NT2/D1 (cell line): Measurements from ENCODE around the gene CFAP97D1.
"Not testable (repeated sequence)": the region's sequence is repeated elsewhere in the genome, so short reads cannot be mapped to it uniquely, and the experiment has no call there.

Experiments
- DNase-seq: peaks from one replicate; pipeline ENCODE4 v3.0.0-alpha.2; 2011; ENCODE audit warnings: low read depth, low spot score
- H3K27me3 ChIP-seq: 2 replicates; pipeline ENCODE4 v1.6.0; 2011; ENCODE audit warnings: mild to moderate bottlenecking; ENCODE audit not compliant: insufficient read length, insufficient read depth
- H3K36me3 ChIP-seq: 2 replicates; pipeline ENCODE4 v1.6.1; 2011; ENCODE audit warnings: mild to moderate bottlenecking, low read length, mixed read lengths; ENCODE audit not compliant: insufficient read depth, insufficient read length
- H3K4me1 ChIP-seq: 2 replicates; pipeline ENCODE4 v1.5.1; 2011; ENCODE audit not compliant: insufficient read depth, insufficient read length
- H3K4me3 ChIP-seq: 2 replicates; pipeline ENCODE4 v1.5.1; 2011; ENCODE audit warnings: low read depth; ENCODE audit not compliant: insufficient read length
- H3K9ac ChIP-seq: 2 replicates; pipeline ENCODE4 v1.6.0; 2011; ENCODE audit warnings: low read depth; ENCODE audit not compliant: insufficient read length
- H3K9me3 ChIP-seq: 2 replicates; pipeline ENCODE4 v1.5.1; 2011; ENCODE audit warnings: mild to moderate bottlenecking, low read length; ENCODE audit not compliant: insufficient read depth
- SUZ12 ChIP-seq: IDR thresholded peaks from 2 replicates; pipeline ENCODE4 v1.6.1; 2011; ENCODE audit not compliant: insufficient read length, insufficient read depth; ENCODE audit errors: extremely low read depth
- YY1 ChIP-seq: IDR thresholded peaks from 2 replicates; pipeline ENCODE4 v1.6.1; 2011; ENCODE audit not compliant: insufficient read length, insufficient read depth
- ZNF274 ChIP-seq: IDR thresholded peaks from 2 replicates; pipeline ENCODE4 v1.6.1; 2011; ENCODE audit warnings: mild to moderate bottlenecking, low read depth, low read length

Gene CFAP97D1

GRCh38 chr17:43787728-43788127 lies 7.5 kb downstream of the CFAP97D1 start:
- Histone ChIP-seq H3K9ac (no peak overlapping the region), H3K4me3 (no peak overlapping the region), H3K27me3 (no peaks in the 10 kb centered on the region), H3K9me3 (no peaks in the 10 kb centered on the region), H3K4me1 (no peaks in the 10 kb centered on the region), H3K36me3 (no peaks in the 10 kb centered on the region)
- TF ChIP-seq SUZ12 (no peak), ZNF274 (no peak), YY1 (no peak)
- DNase-seq, result no peak

- H3K4me3 ChIP-seq, result no peak overlapping the region
- no peak for DNase-seq
- H3K27me3 ChIP-seq, result no peaks in the 10 kb centered on the region
- TF ChIP-seq YY1, result no peak
- no peak for TF ChIP-seq SUZ12
- no peak for TF ChIP-seq ZNF274
- no peaks in the 10 kb centered on the region for H3K9me3 ChIP-seq
- no peaks in the 10 kb centered on the region for H3K36me3 ChIP-seq
- H3K4me1 ChIP-seq, result no peaks in the 10 kb centered on the region
- H3K9ac ChIP-seq, result no peak overlapping the region
Measured at GRCh38 chr17:43788540-43788939, 8.3 kb downstream of the CFAP97D1 start.

GRCh38 chr17:43789482-43789881 lies 9.2 kb downstream of the CFAP97D1 start:
- no peak for TF ChIP-seq ZNF274
- no peak for TF ChIP-seq YY1
- no peak for TF ChIP-seq SUZ12

DNA sequence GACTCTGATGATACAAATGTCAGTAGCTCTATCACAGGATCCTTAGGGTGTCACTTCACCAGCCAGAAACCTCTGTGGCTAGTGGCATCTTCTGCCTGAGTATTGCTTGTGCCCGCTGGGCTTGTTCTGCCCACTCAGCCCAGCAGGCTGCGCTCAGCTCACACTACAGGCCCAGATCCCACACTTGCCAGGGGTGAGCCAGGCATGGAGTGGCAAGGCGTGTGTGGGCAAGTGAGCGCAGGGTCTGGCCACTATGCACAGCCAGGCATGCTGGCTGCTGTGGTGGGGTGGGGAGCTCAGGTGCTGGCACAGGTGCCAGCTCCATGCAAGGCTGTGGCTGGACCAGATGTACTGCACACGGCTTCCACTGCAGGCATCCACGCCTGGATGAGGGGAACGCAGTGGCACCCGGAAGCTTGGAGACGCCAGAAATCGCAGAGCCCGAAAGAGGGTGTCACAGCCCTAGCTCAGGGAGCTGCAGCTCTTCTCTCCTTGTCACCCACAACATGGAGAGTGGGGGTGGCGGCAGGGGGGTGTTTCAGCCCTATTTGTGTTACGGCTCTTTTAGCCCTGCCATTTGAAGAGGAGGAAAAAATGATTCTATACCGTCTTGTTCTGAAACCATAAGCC lies 10.2 kb downstream of the CFAP97D1 start:
- H3K9ac ChIP-seq, result no peak overlapping the region
- no peak for DNase-seq

More at GRCh38 chr17:43789482-43789881, 9.2 kb downstream of the CFAP97D1 start:
- Histone ChIP-seq H3K9ac (no peak overlapping the region), H3K27me3 (no peaks in the 10 kb centered on the region), H3K4me3 (no peak overlapping the region), H3K4me1 (no peaks in the 10 kb centered on the region), H3K9me3 (no peaks in the 10 kb centered on the region), H3K36me3 (no peaks in the 10 kb centered on the region)
- DNase-seq, result no peak

DNA sequence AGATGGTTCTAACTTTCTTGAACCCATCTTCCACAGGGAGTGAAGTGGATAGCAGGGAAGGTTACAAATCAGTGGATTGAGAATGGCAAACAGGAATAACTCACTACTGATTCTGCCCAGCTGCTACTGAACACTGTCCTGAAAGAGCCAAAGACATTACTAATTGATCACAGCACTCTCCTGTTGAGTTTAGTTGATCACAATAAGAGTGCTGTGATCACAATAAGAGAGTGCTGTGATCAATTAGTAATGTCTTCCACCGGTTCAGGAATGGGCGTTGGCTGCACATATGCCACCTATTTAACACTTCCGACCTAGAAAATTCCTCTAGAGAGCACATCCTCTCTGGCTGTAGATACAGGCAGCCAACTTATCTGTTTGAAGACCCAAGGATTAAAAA lies 11.4 kb downstream of the CFAP97D1 start:
- H3K4me1 ChIP-seq, result no peaks in the 10 kb centered on the region
- H3K36me3 ChIP-seq, result no peaks in the 10 kb centered on the region
- TF ChIP-seq SUZ12, result no peak
- no peak for TF ChIP-seq YY1
- TF ChIP-seq ZNF274, result no peak
- H3K9ac ChIP-seq, result no peak overlapping the region
- H3K27me3 ChIP-seq, result no peaks in the 10 kb centered on the region
- DNase-seq, result no peak
- H3K4me3 ChIP-seq, result no peak overlapping the region
- H3K9me3 ChIP-seq, result no peaks in the 10 kb centered on the region

More for the DNA sequence above, 10.2 kb downstream of the CFAP97D1 start:
- no peaks in the 10 kb centered on the region for H3K4me1 ChIP-seq
- H3K9me3 ChIP-seq, result no peaks in the 10 kb centered on the region
- H3K4me3 ChIP-seq, result no peak overlapping the region
- TF ChIP-seq ZNF274, result no peak
- no peak for TF ChIP-seq YY1
- no peak for TF ChIP-seq SUZ12
- H3K27me3 ChIP-seq, result no peaks in the 10 kb centered on the region
- no peaks in the 10 kb centered on the region for H3K36me3 ChIP-seq

DNA sequence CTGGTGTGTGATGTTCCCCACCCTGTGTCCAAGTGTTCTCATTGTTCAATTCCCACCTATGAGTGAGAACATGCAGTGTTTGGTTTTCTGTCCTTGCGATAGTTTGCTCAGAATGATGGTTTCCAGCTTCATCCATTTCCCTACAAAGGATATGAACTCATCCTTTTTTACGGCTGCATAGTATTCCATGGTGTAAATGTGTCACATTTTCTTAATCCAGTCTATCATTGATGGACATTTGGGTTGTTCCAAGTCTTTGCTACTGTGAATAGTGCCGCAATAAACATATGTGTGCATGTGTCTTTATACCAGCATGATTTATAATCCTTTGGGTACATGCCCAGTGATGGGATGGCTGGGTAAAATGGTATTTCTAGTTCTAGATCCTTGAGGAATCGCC lies 12.4 kb downstream of the CFAP97D1 start:
- H3K9me3 ChIP-seq, H3K27me3 ChIP-seq, H3K4me3 ChIP-seq, H3K4me1 ChIP-seq, H3K36me3 ChIP-seq, H3K9ac ChIP-seq, DNase-seq: not testable (repeated sequence)

GRCh38 chr17:43798024-43798423 lies 17.8 kb downstream of the CFAP97D1 start:
- DNase-seq, H3K27me3 ChIP-seq, H3K9ac ChIP-seq, H3K4me3 ChIP-seq, H3K4me1 ChIP-seq: not testable (repeated sequence)
- peaks cover 28% of the 10 kb centered on the region; the same call in 1 of the 2 replicates for H3K9me3 ChIP-seq
- peaks cover 10% of the 10 kb centered on the region for H3K36me3 ChIP-seq

- H3K9ac ChIP-seq, result no peak overlapping the region
- peaks cover 28% of the 10 kb centered on the region; the same call in 1 of the 2 replicates for H3K9me3 ChIP-seq
- DNase-seq, result no peak
- H3K4me3 ChIP-seq, result no peak overlapping the region
- no peaks in the 10 kb centered on the region for H3K27me3 ChIP-seq
- TF ChIP-seq ZNF274, result no peak
- TF ChIP-seq SUZ12, result no peak
- TF ChIP-seq YY1, result no peak
- peaks cover 8% of the 10 kb centered on the region for H3K4me1 ChIP-seq
- H3K36me3 ChIP-seq, result peaks cover 10% of the 10 kb centered on the region
Measured at GRCh38 chr17:43799047-43799446, 18.8 kb downstream of the CFAP97D1 start.
